ENCODE results near the gene TMEM150A. TPM values are rescaled to one million over a fixed set of nuclear protein-coding genes. Genes with fewer than 3 reads are reported as not detected.

The TMEM150A gene
- total RNA-seq, 1 donor from 2014 or later = 18.1 TPM

DNA sequence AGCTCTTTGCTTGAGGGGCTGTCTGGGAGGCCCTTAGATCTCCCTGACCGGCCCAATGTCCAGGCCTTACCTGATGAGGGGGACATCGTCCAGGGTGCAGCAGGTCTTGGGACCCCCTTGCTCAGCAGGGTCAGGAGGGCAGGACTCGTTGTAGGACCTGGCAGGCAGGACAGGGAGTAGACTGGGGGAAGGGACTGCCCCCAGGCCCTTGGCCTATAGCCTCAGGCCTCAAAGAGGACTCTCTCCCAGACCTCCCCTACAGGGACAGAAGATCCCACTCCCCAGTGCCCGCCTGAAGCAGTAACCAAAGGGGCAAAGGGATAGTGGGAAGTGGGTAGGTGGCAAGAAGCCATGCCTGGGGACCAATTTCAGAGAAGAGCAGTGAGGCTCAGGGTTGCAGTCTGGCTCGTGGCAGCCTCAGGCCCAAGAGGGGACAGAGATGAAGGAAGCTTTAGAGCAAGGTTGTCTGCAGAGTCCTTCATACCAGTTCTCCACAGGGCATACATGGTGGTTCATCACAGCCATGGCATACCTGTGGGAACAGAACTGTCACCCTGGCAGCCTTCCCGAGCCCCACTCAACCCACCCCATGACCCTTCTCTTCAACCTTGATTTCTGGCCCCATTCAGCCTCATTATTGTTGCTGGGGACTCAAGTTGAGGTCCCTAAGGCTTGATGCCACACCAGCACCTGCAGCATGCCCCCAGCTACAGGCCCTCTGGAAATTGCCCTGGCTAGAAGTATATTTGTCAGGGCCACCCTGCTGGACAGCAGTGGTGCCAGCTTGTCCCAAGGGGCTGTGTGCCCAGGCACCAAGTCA is 1.3 kb downstream of the TMEM150A start:
- peak overlapping the region; percentile 87 for H3K4me3 Mint-ChIP-seq (ENCODE audit: unreplicated experiment)
- peaks cover 10% of the 10 kb centered on the region for H3K27me3 Mint-ChIP-seq (ENCODE audit: unreplicated experiment)
- DNase-seq = no peak
- H3K27ac Mint-ChIP-seq (ENCODE audit: unreplicated experiment) = peak overlapping the region; percentile 38
- H3K9me3 Mint-ChIP-seq (ENCODE audit: unreplicated experiment) = peaks cover 7% of the 10 kb centered on the region
- no peaks in the 10 kb centered on the region for H3K36me3 Mint-ChIP-seq (ENCODE audit: unreplicated experiment)
- peaks cover 6% of the 10 kb centered on the region for H3K4me1 Mint-ChIP-seq (ENCODE audit: low read depth, unreplicated experiment)
- TF ChIP-seq CTCF (IDR thresholded peaks at IDR 0.05; ENCODE audit: partially characterized antibody, unreplicated experiment) = no peak

- H3K27ac Mint-ChIP-seq (ENCODE audit: unreplicated experiment) = no peak overlapping the region
- H3K9me3 Mint-ChIP-seq (ENCODE audit: unreplicated experiment) = peaks cover 11% of the 10 kb centered on the region
- H3K4me1 Mint-ChIP-seq (ENCODE audit: low read depth, unreplicated experiment) = peaks cover 7% of the 10 kb centered on the region
- no peaks in the 10 kb centered on the region for H3K36me3 Mint-ChIP-seq (ENCODE audit: unreplicated experiment)
- peaks cover 19% of the 10 kb centered on the region for H3K27me3 Mint-ChIP-seq (ENCODE audit: unreplicated experiment)
- no peak for DNase-seq
- H3K4me3 Mint-ChIP-seq (ENCODE audit: unreplicated experiment) = no peak overlapping the region
- no peak for TF ChIP-seq CTCF (IDR thresholded peaks at IDR 0.05; ENCODE audit: partially characterized antibody, unreplicated experiment)
These were observed 2.3 kb downstream of the TMEM150A start for GRCh38 chr2:85600235-85600575.

- no peak overlapping the region for H3K27ac Mint-ChIP-seq (ENCODE audit: unreplicated experiment)
- peaks cover 7% of the 10 kb centered on the region for H3K4me1 Mint-ChIP-seq (ENCODE audit: low read depth, unreplicated experiment)
- TF ChIP-seq CTCF (IDR thresholded peaks at IDR 0.05; ENCODE audit: partially characterized antibody, unreplicated experiment) = no peak
- H3K9me3 Mint-ChIP-seq (ENCODE audit: unreplicated experiment) = peaks cover 11% of the 10 kb centered on the region
- no peaks in the 10 kb centered on the region for H3K36me3 Mint-ChIP-seq (ENCODE audit: unreplicated experiment)
- no peak for DNase-seq
- H3K4me3 Mint-ChIP-seq (ENCODE audit: unreplicated experiment) = no peak overlapping the region
- H3K27me3 Mint-ChIP-seq (ENCODE audit: unreplicated experiment) = peaks cover 19% of the 10 kb centered on the region
These were observed 2.8 kb downstream of the TMEM150A start for GRCh38 chr2:85599468-85600234.

DNA sequence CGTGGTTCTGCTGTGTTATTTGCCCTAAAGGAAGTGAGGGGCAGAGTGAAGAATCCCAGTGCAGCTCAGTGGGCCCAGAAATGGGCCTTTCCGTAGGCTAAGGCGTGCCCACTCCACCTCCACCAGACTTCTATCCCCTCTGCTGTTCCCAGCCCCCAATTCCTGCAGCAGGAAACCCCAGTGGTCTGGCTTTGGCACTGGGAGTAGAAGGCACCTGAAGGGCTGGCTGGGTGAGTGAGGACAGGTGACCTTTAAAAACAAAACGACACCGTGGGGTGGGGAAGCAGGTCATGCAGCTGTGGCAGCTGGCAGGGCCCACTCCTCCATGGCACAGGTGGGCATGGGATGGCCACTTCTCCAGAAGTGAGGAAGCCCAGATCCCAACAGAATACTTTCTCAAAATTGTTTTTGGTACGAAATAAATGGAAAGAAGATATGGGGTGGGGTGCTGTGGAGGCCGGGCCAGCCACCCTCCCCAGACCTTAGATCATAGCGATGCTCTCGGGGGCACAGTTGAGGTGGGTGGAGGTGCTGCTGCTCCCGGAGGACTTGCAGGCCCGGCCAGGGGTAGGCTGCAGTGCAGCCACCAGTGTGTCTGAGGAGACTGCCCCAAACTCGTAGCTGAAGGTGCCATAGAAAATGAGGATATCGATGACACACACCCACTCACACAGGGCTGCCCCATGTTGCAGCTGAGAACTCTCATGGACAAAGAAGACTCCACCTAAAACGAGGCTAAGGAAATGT is 3.7 kb downstream of the TMEM150A start:
- no peak for TF ChIP-seq CTCF (IDR thresholded peaks at IDR 0.05; ENCODE audit: partially characterized antibody, unreplicated experiment)
- Mint-ChIP-seq H3K27me3 (ENCODE audit: unreplicated experiment) (peaks cover 17% of the 10 kb centered on the region), H3K27ac (ENCODE audit: unreplicated experiment) (no peak overlapping the region), H3K4me3 (ENCODE audit: unreplicated experiment) (no peak overlapping the region), H3K4me1 (ENCODE audit: low read depth, unreplicated experiment) (peaks cover 4% of the 10 kb centered on the region), H3K9me3 (ENCODE audit: unreplicated experiment) (peaks cover 11% of the 10 kb centered on the region), H3K36me3 (ENCODE audit: unreplicated experiment) (no peaks in the 10 kb centered on the region)
- DNase-seq = no peak
